ENCODE results near the gene MSN.

The MSN gene

DNA sequence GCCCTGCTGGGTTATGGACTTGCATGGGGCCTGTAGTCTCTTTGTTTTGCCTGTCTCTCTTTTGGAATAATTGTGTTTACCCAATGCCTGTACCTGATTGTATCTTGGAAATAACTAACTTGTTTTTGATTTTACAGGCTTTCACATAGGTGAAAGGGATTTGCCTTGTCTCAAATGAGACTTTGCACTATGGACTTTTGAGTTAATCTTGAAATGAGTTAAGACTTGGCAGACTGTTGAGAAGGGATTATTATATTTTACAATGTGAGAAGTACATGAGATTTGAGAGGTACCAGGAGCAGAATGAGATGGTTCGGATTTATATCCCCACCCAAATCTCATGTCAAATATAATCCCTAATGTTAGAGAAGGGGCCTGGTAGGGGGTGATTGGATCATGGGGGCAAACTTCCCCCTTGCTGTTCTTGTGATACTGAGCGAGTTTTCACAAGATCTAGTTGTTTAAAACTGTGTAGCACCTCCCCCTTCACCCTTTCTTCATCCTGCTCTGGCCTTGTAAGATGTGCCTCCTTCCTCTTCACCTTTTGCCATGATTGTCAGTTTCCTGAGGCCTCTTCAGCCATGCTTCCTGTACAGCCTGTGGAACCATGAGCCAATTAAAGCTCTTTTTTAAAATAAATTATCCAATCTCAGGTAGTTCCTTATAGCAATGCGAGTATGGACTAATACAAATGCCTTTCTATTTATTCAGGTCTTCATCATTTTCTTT, 102.3 kb downstream of the MSN start:
- no peaks in the 10 kb centered on the region for H3K4me1 ChIP-seq (ENCODE audit: insufficient read depth, insufficient read length)
- H3K27me3 ChIP-seq (ENCODE audit: insufficient read depth, insufficient read length) = no peaks in the 10 kb centered on the region
- TF ChIP-seq YY1 (IDR thresholded peaks at IDR 0.05; ENCODE audit: insufficient read depth, insufficient read length) (no peak), ZNF274 (IDR thresholded peaks at IDR 0.05; ENCODE audit: low read depth, low read length) (no peak), SUZ12 (IDR thresholded peaks at IDR 0.05; ENCODE audit: extremely low read depth, insufficient read depth, insufficient read length) (no peak)
- no peak overlapping the region for H3K4me3 ChIP-seq (ENCODE audit: insufficient read length, low read depth)
- H3K9me3 ChIP-seq (ENCODE audit: insufficient read depth, low read length) = no peaks in the 10 kb centered on the region
- H3K9ac ChIP-seq (ENCODE audit: insufficient read length, low read depth) = no peak overlapping the region
- DNase-seq (ENCODE audit: low read depth, low spot score) = no peak
- no peaks in the 10 kb centered on the region for H3K36me3 ChIP-seq (ENCODE audit: insufficient read depth, insufficient read length, low read length)

DNA sequence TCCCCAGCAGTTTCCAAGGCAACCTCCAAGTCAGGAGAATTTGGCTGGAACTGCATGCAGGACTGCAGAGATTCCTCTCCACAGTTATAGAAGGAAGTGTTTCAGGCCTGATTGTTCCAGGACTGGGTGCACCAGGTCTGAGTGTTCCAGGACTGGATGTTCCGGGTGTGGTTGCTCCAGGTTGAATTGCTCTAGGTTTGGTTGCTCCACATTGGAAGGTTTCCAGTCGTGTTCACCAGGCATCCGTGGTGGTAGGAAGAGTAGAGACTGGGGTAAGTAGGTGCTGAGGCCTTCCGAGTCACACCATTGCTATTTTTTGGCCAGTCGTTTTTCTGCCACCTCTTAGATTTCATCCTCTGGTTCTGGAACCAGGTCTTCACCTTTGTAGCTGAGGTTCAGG, 105.4 kb downstream of the MSN start:
- Histone ChIP-seq H3K4me3 (ENCODE audit: insufficient read length, low read depth) (no peak overlapping the region), H3K27me3 (ENCODE audit: insufficient read depth, insufficient read length) (no peaks in the 10 kb centered on the region), H3K36me3 (ENCODE audit: insufficient read depth, insufficient read length, low read length) (no peaks in the 10 kb centered on the region), H3K9ac (ENCODE audit: insufficient read length, low read depth) (no peak overlapping the region), H3K4me1 (ENCODE audit: insufficient read depth, insufficient read length) (no peaks in the 10 kb centered on the region), H3K9me3 (ENCODE audit: insufficient read depth, low read length) (no peaks in the 10 kb centered on the region)
- DNase-seq (ENCODE audit: low read depth, low spot score) = no peak
- TF ChIP-seq ZNF274 (IDR thresholded peaks at IDR 0.05; ENCODE audit: low read depth, low read length) = no peak
- no peak for TF ChIP-seq YY1 (IDR thresholded peaks at IDR 0.05; ENCODE audit: insufficient read depth, insufficient read length)
- no peak for TF ChIP-seq SUZ12 (IDR thresholded peaks at IDR 0.05; ENCODE audit: extremely low read depth, insufficient read depth, insufficient read length)

GRCh38 chrX:65781845-65782244, 114.4 kb downstream of the MSN start:
- Histone ChIP-seq H3K36me3 (ENCODE audit: insufficient read depth, insufficient read length, low read length) (no peaks in the 10 kb centered on the region), H3K4me1 (ENCODE audit: insufficient read depth, insufficient read length) (no peaks in the 10 kb centered on the region), H3K27me3 (ENCODE audit: insufficient read depth, insufficient read length) (no peaks in the 10 kb centered on the region), H3K9ac (ENCODE audit: insufficient read length, low read depth) (no peak overlapping the region), H3K4me3 (ENCODE audit: insufficient read length, low read depth) (no peak overlapping the region), H3K9me3 (ENCODE audit: insufficient read depth, low read length) (no peaks in the 10 kb centered on the region)
- TF ChIP-seq ZNF274 (IDR thresholded peaks at IDR 0.05; ENCODE audit: low read depth, low read length) (no peak), SUZ12 (IDR thresholded peaks at IDR 0.05; ENCODE audit: extremely low read depth, insufficient read depth, insufficient read length) (no peak), YY1 (IDR thresholded peaks at IDR 0.05; ENCODE audit: insufficient read depth, insufficient read length) (no peak)
- no peak for DNase-seq (ENCODE audit: low read depth, low spot score)

- no peak for TF ChIP-seq ZNF274 (IDR thresholded peaks at IDR 0.05; ENCODE audit: low read depth, low read length)
- TF ChIP-seq YY1 (IDR thresholded peaks at IDR 0.05; ENCODE audit: insufficient read depth, insufficient read length) = no peak
- no peak for TF ChIP-seq SUZ12 (IDR thresholded peaks at IDR 0.05; ENCODE audit: extremely low read depth, insufficient read depth, insufficient read length)
- H3K9me3 ChIP-seq (ENCODE audit: insufficient read depth, low read length) = no peaks in the 10 kb centered on the region
- H3K4me3 ChIP-seq (ENCODE audit: insufficient read length, low read depth) = no peak overlapping the region
- DNase-seq (ENCODE audit: low read depth, low spot score) = no peak
- no peaks in the 10 kb centered on the region for H3K4me1 ChIP-seq (ENCODE audit: insufficient read depth, insufficient read length)
- no peaks in the 10 kb centered on the region for H3K27me3 ChIP-seq (ENCODE audit: insufficient read depth, insufficient read length)
- H3K36me3 ChIP-seq (ENCODE audit: insufficient read depth, insufficient read length, low read length) = no peaks in the 10 kb centered on the region
- no peak overlapping the region for H3K9ac ChIP-seq (ENCODE audit: insufficient read length, low read depth)
These were observed 116.3 kb downstream of the MSN start for GRCh38 chrX:65783746-65784145.
